A549 (cell line): ENCODE measurements around the gene PTPRN2.

Experiments used
- BHLHE40 ChIP-seq: IDR thresholded peaks from 2 replicates; pipeline ENCODE4 v1.6.1; 2012; ENCODE audit warnings: low read depth, low read length, inconsistent platforms
- ZFP36 ChIP-seq: fragments of 450-650 bp; IDR thresholded peaks from 2 replicates; pipeline ENCODE4 v1.6.1; 2014; ENCODE audit warnings: borderline replicate concordance; ENCODE audit not compliant: partially characterized antibody
- TF ChIP-seq, protein P1 (sequence below): fragments of >200 bp; sonication (Bioruptor Twin); formaldehyde crosslinking; IDR thresholded peaks from 3 replicates; pipeline ENCODE4 v1.5.1; 2016

DNA sequence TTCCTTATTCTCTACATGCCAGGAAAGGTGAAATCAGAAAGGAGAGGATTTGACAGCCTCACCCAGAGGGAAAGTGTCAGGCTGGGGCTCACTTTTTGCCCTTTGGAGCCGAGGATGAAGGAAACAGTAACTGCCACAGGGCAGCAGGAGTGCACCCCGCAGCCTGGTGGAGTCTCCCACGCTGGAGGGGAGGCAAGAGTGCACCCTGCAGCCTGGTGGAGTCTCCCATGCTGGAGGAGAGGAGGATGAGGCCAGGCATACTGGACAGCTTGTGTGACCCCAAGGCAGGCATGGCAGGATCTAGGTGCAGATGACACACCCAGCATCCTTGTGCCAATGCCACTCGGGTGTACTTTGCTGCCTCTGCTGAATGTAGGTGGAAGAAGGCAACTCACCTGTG lies 766.8 kb downstream of the PTPRN2 start:
- TF ChIP-seq, protein P1, sequence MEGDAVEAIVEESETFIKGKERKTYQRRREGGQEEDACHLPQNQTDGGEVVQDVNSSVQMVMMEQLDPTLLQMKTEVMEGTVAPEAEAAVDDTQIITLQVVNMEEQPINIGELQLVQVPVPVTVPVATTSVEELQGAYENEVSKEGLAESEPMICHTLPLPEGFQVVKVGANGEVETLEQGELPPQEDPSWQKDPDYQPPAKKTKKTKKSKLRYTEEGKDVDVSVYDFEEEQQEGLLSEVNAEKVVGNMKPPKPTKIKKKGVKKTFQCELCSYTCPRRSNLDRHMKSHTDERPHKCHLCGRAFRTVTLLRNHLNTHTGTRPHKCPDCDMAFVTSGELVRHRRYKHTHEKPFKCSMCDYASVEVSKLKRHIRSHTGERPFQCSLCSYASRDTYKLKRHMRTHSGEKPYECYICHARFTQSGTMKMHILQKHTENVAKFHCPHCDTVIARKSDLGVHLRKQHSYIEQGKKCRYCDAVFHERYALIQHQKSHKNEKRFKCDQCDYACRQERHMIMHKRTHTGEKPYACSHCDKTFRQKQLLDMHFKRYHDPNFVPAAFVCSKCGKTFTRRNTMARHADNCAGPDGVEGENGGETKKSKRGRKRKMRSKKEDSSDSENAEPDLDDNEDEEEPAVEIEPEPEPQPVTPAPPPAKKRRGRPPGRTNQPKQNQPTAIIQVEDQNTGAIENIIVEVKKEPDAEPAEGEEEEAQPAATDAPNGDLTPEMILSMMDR = no peak
- TF ChIP-seq BHLHE40 (no peak), ZFP36 (no peak)
